A673 (cell line): ENCODE data around the gene GRID1. TPM values are rescaled to one million over a fixed set of nuclear protein-coding genes. Genes with fewer than 3 reads are reported as not detected.

ENCODE experiments used
- BruUV-seq: library from RNA; stranded (reverse); fragments of 400-500 nt; replicated peaks from 2 replicates; lab custom pipeline; 2021; lab: Mats Ljungman, UMichigan
- CTCF ChIA-PET: fragments of 300-600 bp; sonication (Branson Sonifier 250); formaldehyde crosslinking; loops from one replicate; lab custom pipeline; 2022; ENCODE audit warnings: antibody characterized with exemption; lab: Charles Lee
- POLR2A ChIA-PET: fragments of 300-600 bp; sonication (Branson Sonifier 250); formaldehyde crosslinking; loops from one replicate; lab custom pipeline; 2022; ENCODE audit warnings: antibody characterized with exemption; ENCODE audit not compliant: low non-redundant PET; lab: Charles Lee
- DNase-seq: peaks from one replicate; pipeline ENCODE4 v3.0.0-alpha.2; 2015; ENCODE audit warnings: low spot score
- H3K27ac ChIP-seq: fragments of 200-600 bp; sonication (generic); 2 replicates; pipeline ENCODE4 v1.5.1; 2016; ENCODE audit warnings: mixed run types, low read depth, mild to moderate bottlenecking, mixed read lengths, antibody characterized with exemption, low read length; ENCODE audit not compliant: poor library complexity, severe bottlenecking
- H3K27me3 ChIP-seq: fragments of 200-600 bp; sonication (generic); replicated peaks from 2 replicates; pipeline ENCODE4 v1.6.1; 2017; ENCODE audit warnings: mixed run types, low read depth, mild to moderate bottlenecking, mixed read lengths, antibody characterized with exemption, low read length; ENCODE audit not compliant: insufficient read depth, poor library complexity
- H3K36me3 ChIP-seq: fragments of 200-600 bp; sonication (generic); 2 replicates; pipeline ENCODE4 v1.6.1; 2016; ENCODE audit warnings: mixed run types, mild to moderate bottlenecking, mixed read lengths, antibody characterized with exemption, low read length; ENCODE audit not compliant: insufficient read depth, poor library complexity, severe bottlenecking
- H3K4me1 ChIP-seq: fragments of 200-600 bp; sonication (generic); 2 replicates; pipeline ENCODE4 v1.6.1; 2017; ENCODE audit warnings: mixed run types, mild to moderate bottlenecking, mixed read lengths, antibody characterized with exemption, low read length; ENCODE audit not compliant: insufficient read depth, poor library complexity, severe bottlenecking
- H3K4me3 ChIP-seq: fragments of 200-600 bp; sonication (generic); 2 replicates; pipeline ENCODE4 v1.5.1; 2016; ENCODE audit warnings: low read depth, mixed run types, mild to moderate bottlenecking, mixed read lengths, low read length; ENCODE audit not compliant: poor library complexity, severe bottlenecking
- H3K9me3 ChIP-seq: fragments of 200-600 bp; sonication (generic); 2 replicates; pipeline ENCODE4 v1.6.1; 2016; ENCODE audit warnings: mixed run types, low read depth, mild to moderate bottlenecking, mixed read lengths, antibody characterized with exemption, low read length; ENCODE audit not compliant: poor library complexity, severe bottlenecking
- CTCF ChIP-seq: fragments of 300-800, 200-600 bp; sonication (generic); conservative IDR thresholded peaks from 2 replicates; pipeline ENCODE4 v1.5.1; 2017; ENCODE audit warnings: low read depth, mild to moderate bottlenecking, antibody characterized with exemption, low read length, moderate library complexity, mixed read lengths
- EZH2 ChIP-seq: fragments of 200-600 bp; sonication (generic); IDR thresholded peaks from 2 replicates; pipeline ENCODE4 v1.6.1; 2017; ENCODE audit warnings: borderline replicate concordance, low read depth, mild to moderate bottlenecking, mixed read lengths, antibody characterized with exemption, low read length; ENCODE audit not compliant: poor library complexity, severe bottlenecking
- intact Hi-C: fragments of 100-400 bp; cut with micrococcal nuclease; formaldehyde crosslinking; loops from one replicate; pipeline ENCODE4 v1.10.0; 2022; ENCODE audit not compliant: unreplicated experiment
- total RNA-seq: library from RNA; stranded (reverse); gene quantifications from 2 replicates; pipeline ENCODE4 v1.2.3, GENCODE V29; 2021

Gene GRID1
- total RNA-seq, 1 experiment from 2014 or later, result not detected

- intact Hi-C loops, result no loop called here
- DNase-seq, result no peak
- CTCF ChIA-PET, result no interaction called here
- Histone ChIP-seq H3K4me1 (no peaks in the 10 kb centered on the region), H3K27ac (no peak overlapping the region), H3K4me3 (no peak overlapping the region), H3K36me3 (no peaks in the 10 kb centered on the region), H3K27me3 (peaks cover 52% of the 10 kb centered on the region), H3K9me3 (no peaks in the 10 kb centered on the region)
- no TSS peak for BruUV-seq
- POLR2A ChIA-PET, result no interaction called here
- TF ChIP-seq EZH2 (no peak), CTCF (no peak)
These were observed 765.1 kb downstream of the GRID1 start for GRCh38 chr10:85601526-85601925.

- H3K27me3 ChIP-seq, result peaks cover 52% of the 10 kb centered on the region
- BruUV-seq, result no TSS peak
- POLR2A ChIA-PET, result no interaction called here
- H3K27ac ChIP-seq, result no peak overlapping the region
- H3K4me1 ChIP-seq, result no peaks in the 10 kb centered on the region
- H3K9me3 ChIP-seq, result no peaks in the 10 kb centered on the region
- intact Hi-C loops, result no loop called here
- no peak for DNase-seq
- TF ChIP-seq EZH2 (no peak), CTCF (no peak)
- CTCF ChIA-PET, result no interaction called here
- H3K4me3 ChIP-seq, result no peak overlapping the region
- H3K36me3 ChIP-seq, result no peaks in the 10 kb centered on the region
These were observed 765.9 kb downstream of the GRID1 start for GRCh38 chr10:85600744-85601081.

- no peak overlapping the region for H3K4me3 ChIP-seq
- TF ChIP-seq CTCF (no peak), EZH2 (no peak)
- BruUV-seq, result no TSS peak
- POLR2A ChIA-PET, result no interaction called here
- no peaks in the 10 kb centered on the region for H3K36me3 ChIP-seq
- H3K27me3 ChIP-seq, result peaks cover 52% of the 10 kb centered on the region
- no peaks in the 10 kb centered on the region for H3K4me1 ChIP-seq
- H3K27ac ChIP-seq, result no peak overlapping the region
- H3K9me3 ChIP-seq, result no peaks in the 10 kb centered on the region
- no peak for DNase-seq
- CTCF ChIA-PET, result no interaction called here
- intact Hi-C loops, result no loop called here
These were observed 766.4 kb downstream of the GRID1 start for GRCh38 chr10:85600026-85600743.
